Mesothelial cell of epicardium (in vitro differentiated cells): ENCODE data around the gene ALPP. TPM values are rescaled to one million over a fixed set of nuclear protein-coding genes. Genes with fewer than 3 reads are reported as not detected.

ENCODE experiments used
- DNase-seq, 2 experiments: peaks; one replicate each; pipeline ENCODE4 v3.0.0; 2021; ENCODE audit warnings: low spot score in 2 of 2; ENCODE audit not compliant: unreplicated experiment in 2 of 2
- H3K27ac Mint-ChIP-seq: 2 replicates; pipeline ENCODE4 v1.8.0; 2021; ENCODE audit warnings: mixed read lengths
- H3K27me3 Mint-ChIP-seq: 2 replicates; pipeline ENCODE4 v1.8.0; 2021; ENCODE audit warnings: low read depth, mixed read lengths
- H3K36me3 Mint-ChIP-seq: 2 replicates; pipeline ENCODE4 v1.8.0; 2021; ENCODE audit warnings: mixed read lengths
- H3K4me1 Mint-ChIP-seq: 2 replicates; pipeline ENCODE4 v1.8.0; 2021; ENCODE audit warnings: mixed read lengths
- H3K4me3 Mint-ChIP-seq: 2 replicates; pipeline ENCODE4 v1.8.0; 2021; ENCODE audit warnings: mild to moderate bottlenecking, moderate library complexity, mixed read lengths
- H3K9me3 Mint-ChIP-seq: 2 replicates; pipeline ENCODE4 v1.8.0; 2021; ENCODE audit warnings: mixed read lengths
- total RNA-seq: library from RNA; stranded (reverse); gene quantifications from 3 replicates; pipeline ENCODE4 v1.2.1, GENCODE V29; 2021
- TF ChIP-seq, protein P1 (sequence below): fragments of 200-600 bp; sonication (generic); IDR thresholded peaks from one replicate; pipeline ENCODE4 v1.5.0; 2021; ENCODE audit warnings: antibody characterized with exemption; ENCODE audit not compliant: unreplicated experiment

The ALPP gene
- total RNA-seq, 1 donor from 2014 or later = not detected

DNA sequence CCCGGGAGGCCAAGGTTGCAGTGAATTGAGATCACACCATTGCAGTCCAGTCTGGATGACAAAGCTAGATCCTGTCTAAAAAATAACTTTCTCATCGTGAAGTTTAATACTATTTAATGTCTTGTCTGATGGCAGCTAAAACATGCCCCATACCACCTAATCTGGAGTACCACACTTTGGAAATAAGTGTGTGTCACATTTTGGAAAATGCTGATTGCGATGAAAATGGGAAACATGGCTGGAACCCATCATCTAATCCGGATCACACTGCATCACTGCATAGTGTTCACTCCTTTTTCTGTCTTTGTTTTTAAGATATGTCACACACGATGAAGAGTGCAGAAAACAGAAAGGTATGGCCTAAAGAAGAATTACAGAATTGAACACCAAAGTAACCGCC lies 31.2 kb upstream of the ALPP start:
- peaks cover 7% of the 10 kb centered on the region for H3K9me3 Mint-ChIP-seq
- no peaks in the 10 kb centered on the region for H3K36me3 Mint-ChIP-seq
- no peak overlapping the region for H3K4me3 Mint-ChIP-seq
- peaks cover 4% of the 10 kb centered on the region for H3K27me3 Mint-ChIP-seq
- TF ChIP-seq, protein P1, sequence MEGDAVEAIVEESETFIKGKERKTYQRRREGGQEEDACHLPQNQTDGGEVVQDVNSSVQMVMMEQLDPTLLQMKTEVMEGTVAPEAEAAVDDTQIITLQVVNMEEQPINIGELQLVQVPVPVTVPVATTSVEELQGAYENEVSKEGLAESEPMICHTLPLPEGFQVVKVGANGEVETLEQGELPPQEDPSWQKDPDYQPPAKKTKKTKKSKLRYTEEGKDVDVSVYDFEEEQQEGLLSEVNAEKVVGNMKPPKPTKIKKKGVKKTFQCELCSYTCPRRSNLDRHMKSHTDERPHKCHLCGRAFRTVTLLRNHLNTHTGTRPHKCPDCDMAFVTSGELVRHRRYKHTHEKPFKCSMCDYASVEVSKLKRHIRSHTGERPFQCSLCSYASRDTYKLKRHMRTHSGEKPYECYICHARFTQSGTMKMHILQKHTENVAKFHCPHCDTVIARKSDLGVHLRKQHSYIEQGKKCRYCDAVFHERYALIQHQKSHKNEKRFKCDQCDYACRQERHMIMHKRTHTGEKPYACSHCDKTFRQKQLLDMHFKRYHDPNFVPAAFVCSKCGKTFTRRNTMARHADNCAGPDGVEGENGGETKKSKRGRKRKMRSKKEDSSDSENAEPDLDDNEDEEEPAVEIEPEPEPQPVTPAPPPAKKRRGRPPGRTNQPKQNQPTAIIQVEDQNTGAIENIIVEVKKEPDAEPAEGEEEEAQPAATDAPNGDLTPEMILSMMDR = no peak
- DNase-seq = no peak
- H3K27ac Mint-ChIP-seq = no peak overlapping the region
- H3K4me1 Mint-ChIP-seq = peaks cover 2% of the 10 kb centered on the region

DNA sequence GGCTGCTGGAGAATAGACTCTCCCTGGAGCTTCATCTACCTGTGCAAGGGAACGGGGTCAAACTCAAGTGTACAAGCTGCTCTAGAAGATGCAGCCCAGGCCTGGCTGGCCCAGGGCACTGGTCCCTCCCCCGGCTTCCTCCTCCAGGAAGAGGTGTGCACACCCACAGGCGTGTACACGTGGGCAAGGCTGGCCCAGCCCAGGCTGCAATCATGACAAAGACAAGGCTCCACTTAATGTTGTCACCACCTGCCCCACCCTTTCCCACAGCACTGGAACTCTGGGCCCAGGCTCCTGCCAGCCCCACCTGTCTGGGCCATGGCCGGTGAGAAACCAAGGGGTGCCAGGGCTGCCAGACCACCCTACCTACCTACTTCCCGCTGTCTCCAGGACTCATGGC lies 29.6 kb upstream of the ALPP start:
- H3K36me3 Mint-ChIP-seq = no peaks in the 10 kb centered on the region
- peaks cover 7% of the 10 kb centered on the region for H3K9me3 Mint-ChIP-seq
- DNase-seq = no peak
- no peak overlapping the region for H3K27ac Mint-ChIP-seq
- H3K4me1 Mint-ChIP-seq = no peaks in the 10 kb centered on the region
- no peak overlapping the region for H3K4me3 Mint-ChIP-seq
- TF ChIP-seq, protein P1 = no peak
- peaks cover 4% of the 10 kb centered on the region for H3K27me3 Mint-ChIP-seq

DNA sequence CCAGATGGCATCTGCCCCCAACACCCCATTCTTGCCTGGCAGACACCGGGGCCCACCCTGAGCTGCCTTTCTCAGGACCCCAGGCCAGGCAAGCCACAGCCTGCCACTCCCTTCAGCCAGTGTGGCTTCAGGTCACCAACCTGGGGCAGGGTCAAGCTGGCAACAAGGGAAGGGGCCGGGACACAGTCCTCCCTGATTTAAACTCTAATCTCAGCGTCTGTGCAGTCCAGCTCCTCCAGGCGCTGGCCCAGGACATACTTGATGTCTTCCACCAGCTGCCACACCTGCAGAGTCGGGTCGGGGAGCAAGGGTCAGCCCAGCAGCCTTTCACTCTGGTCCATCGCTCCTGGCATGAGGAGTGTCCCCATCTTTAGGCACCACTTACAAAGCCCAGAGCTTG lies 29.0 kb upstream of the ALPP start:
- Mint-ChIP-seq H3K27ac (no peak overlapping the region), H3K4me3 (no peak overlapping the region), H3K4me1 (no peaks in the 10 kb centered on the region), H3K9me3 (peaks cover 7% of the 10 kb centered on the region), H3K27me3 (peaks cover 4% of the 10 kb centered on the region), H3K36me3 (no peaks in the 10 kb centered on the region)
- no peak for DNase-seq
- TF ChIP-seq, protein P1 = no peak

DNA sequence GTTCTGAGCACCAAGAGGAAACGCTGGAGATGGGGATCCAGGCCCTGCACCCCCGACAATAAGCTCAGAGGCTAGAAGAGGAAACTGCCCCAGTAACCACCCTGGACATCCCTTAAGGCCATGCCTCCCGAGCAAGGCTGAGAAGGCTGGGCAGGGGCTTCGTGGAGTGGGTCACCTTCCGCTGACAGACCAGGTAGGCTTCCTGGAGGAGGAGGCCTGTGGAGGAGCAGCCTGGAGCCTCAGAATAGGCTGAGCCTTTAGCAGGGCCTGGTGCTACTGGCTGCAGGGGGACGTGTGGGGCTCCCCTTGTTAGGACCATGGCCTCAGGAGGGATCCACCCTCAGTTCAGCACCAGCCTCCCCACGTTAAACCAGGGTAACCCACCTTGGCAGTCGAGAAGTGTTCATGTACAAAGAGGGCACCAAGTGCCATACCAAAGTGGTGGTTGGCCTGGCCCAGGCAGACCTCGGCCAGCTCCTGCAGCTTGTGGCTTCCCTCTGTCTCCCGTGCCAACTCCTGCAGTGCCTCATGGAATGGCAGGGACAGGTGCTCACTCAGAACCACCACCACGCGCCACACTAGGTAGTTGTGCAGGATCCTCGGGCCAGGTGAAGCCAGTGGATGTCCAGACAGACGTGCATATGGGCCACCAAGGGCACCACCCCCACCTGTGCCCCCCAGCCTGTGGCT lies 28.5 kb upstream of the ALPP start:
- Mint-ChIP-seq H3K4me1 (no peaks in the 10 kb centered on the region), H3K9me3 (peaks cover 7% of the 10 kb centered on the region), H3K27me3 (peaks cover 4% of the 10 kb centered on the region), H3K4me3 (no peak overlapping the region), H3K27ac (no peak overlapping the region), H3K36me3 (no peaks in the 10 kb centered on the region)
- no peak for DNase-seq
- TF ChIP-seq, protein P1 = no peak

DNA sequence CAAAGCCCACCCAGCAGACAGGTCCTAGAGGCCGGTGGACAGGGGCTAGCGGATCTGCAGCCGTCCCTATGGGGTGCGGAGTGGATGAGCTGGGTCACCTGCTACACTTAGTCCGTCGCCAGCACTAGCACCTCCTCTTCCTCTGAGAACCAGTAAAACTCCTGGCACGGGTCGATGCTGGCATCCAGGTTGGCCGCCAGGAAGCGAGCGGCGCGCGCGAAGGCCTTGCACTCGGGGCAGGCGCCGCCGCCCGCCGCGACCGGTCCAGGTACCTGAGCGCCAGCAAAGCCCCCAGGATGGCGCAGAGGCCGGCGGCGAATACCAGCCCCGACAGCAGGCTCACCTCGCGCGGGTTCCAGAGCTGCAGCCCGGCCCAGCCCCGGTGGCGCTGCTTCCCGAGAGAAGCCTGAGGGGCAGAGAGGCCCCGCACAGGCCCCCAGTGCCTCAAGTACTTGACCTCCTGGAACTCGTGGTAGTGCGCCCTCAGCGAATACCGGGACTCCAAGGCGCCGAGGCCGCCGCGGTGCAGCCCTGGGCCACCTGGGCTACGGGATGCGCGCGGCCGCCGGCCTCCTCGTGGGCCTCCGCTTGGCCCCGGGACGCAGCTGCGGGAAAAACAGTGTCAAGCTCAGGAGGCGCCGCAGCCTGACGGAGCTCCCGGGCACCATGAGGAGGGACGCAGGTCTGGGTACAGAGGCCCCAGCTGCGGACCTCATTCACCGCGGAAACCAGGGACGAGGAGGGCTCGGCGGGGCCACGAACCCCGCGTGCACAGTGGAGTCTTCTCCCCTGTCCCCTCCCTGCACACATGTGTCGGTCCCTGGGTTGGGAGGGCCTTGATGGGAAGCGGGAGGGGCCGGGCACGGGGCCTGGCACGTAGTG lies 27.5 kb upstream of the ALPP start:
- no peak for DNase-seq
- TF ChIP-seq, protein P1 = no peak
- Mint-ChIP-seq H3K9me3 (peaks cover 7% of the 10 kb centered on the region), H3K4me3 (no peak overlapping the region), H3K4me1 (no peaks in the 10 kb centered on the region), H3K27ac (no peak overlapping the region), H3K27me3 (peaks cover 4% of the 10 kb centered on the region), H3K36me3 (no peaks in the 10 kb centered on the region)
